HepG2 (cell line): ENCODE measurements around the gene ACOXL. TPM values are rescaled to one million over a fixed set of nuclear protein-coding genes. Genes with fewer than 3 reads are reported as not detected.
A peak's percentile ranks its signal among the peaks of the same experiment; 100 is the strongest.

Source experiments
- ATAC-seq: fragments of 200-7000 bp; cut with Tn5 transposase; 3 replicates; pipeline ENCODE4 v1.9.1; 2020; ENCODE audit warnings: mild to moderate bottlenecking, moderate library complexity
- BruUV-seq: library from RNA; stranded (reverse); fragments of 400-500 nt; replicated peaks from 2 replicates; lab custom pipeline; 2021; lab: Mats Ljungman, UMichigan
- CTCF ChIA-PET: fragments of 300-600 bp; formaldehyde crosslinking; extraction: SDS; loops from one replicate; lab custom pipeline; 2021; ENCODE audit warnings: low total read pairs, inconsistent platforms, low intra/inter-chr PET ratio; lab: Yijun Ruan, JAX
- POLR2A ChIA-PET: fragments of 350-600 bp; sonication (Branson Sonifier 250); formaldehyde crosslinking; loops from one replicate; lab custom pipeline; 2020; ENCODE audit warnings: antibody characterized with exemption, inconsistent platforms; lab: Yijun Ruan, JAX
- DNase-seq: peaks from one replicate; pipeline ENCODE4 v3.0.0-alpha.2; 2015; ENCODE audit warnings: low spot score
- FAIRE-seq: peaks from 3 replicates; lab custom pipeline; 2011; peaks lifted over from hg19 to GRCh38; lab: Jason Lieb, UNC
- H2AFZ ChIP-seq: one replicate; pipeline ENCODE4 v1.6.1; 2011; ENCODE audit warnings: low read length, inconsistent platforms
- H3K27ac ChIP-seq: fragments of 300-600 bp; 3 replicates; pipeline ENCODE4 v1.8.0; 2011; ENCODE audit warnings: mixed run types, mild to moderate bottlenecking, mixed read lengths, low read length, inconsistent platforms; ENCODE audit not compliant: insufficient read depth; ENCODE audit errors: extremely low read length
- H3K27me3 ChIP-seq, 2 experiments: fragments of 200-600 bp in 1 of 2; 2 replicates in 1 of 2; 3 replicates in 1 of 2; pipeline versions ENCODE4 v1.6.0 to v1.8.0; 2011; ENCODE audit warnings: low read length in 2 of 2, mild to moderate bottlenecking in 2 of 2, moderate library complexity in 2 of 2, inconsistent platforms in 1 of 2; ENCODE audit not compliant: insufficient read depth in 2 of 2, control insufficient read depth in 1 of 2
- H3K36me3 ChIP-seq, 2 experiments: fragments of 200-600 bp in 1 of 2; replicated peaks in 1 of 2; 2 replicates in 1 of 2; 3 replicates in 1 of 2; pipeline versions ENCODE4 v1.5.1 to v1.8.0; 2011; ENCODE audit warnings: low read length in 2 of 2, inconsistent platforms in 1 of 2; ENCODE audit not compliant: insufficient read depth in 2 of 2, control insufficient read depth in 1 of 2
- H3K4me1 ChIP-seq: 2 replicates; pipeline ENCODE4 v1.5.1; 2012; ENCODE audit warnings: low read length, inconsistent platforms; ENCODE audit not compliant: insufficient read depth
- H3K4me2 ChIP-seq: 2 replicates; pipeline ENCODE4 v1.6.0; 2011; ENCODE audit warnings: low read depth, low read length, inconsistent platforms
- H3K4me3 ChIP-seq, 3 experiments: fragments of 200-600 bp in 1 of 3; sonication (generic), shearing (Covaris generic) in 1 of 3; replicated peaks in 1 of 3; 2 replicates each; pipeline ENCODE4 v1.5.1; 2011 to 2016; ENCODE audit warnings: low read length in 3 of 3, inconsistent platforms in 2 of 3, low read depth in 2 of 3, mild to moderate bottlenecking in 2 of 3, control low read depth in 1 of 3, mixed read lengths in 1 of 3; ENCODE audit not compliant: insufficient read depth in 1 of 3
- H3K79me2 ChIP-seq: one replicate; pipeline ENCODE4 v1.6.1; 2011; ENCODE audit warnings: low read length, inconsistent platforms; ENCODE audit not compliant: insufficient read depth
- H3K9ac ChIP-seq: 2 replicates; pipeline ENCODE4 v1.6.0; 2011; ENCODE audit warnings: mild to moderate bottlenecking, low read depth, low read length, inconsistent platforms; ENCODE audit not compliant: insufficient read depth
- H3K9me3 ChIP-seq: 2 replicates; pipeline ENCODE4 v1.5.1; 2012; ENCODE audit warnings: mild to moderate bottlenecking, low read length
- H4K20me1 ChIP-seq: 2 replicates; pipeline ENCODE4 v1.6.0; 2011; ENCODE audit warnings: inconsistent platforms, mild to moderate bottlenecking, low read length, moderate library complexity; ENCODE audit not compliant: insufficient read depth
- FOXJ3 ChIP-seq: sonication (generic); formaldehyde crosslinking; IDR thresholded peaks from 2 replicates; pipeline ENCODE4 v1.4.0; 2020; ENCODE audit warnings: missing genetic modification reagents, mild to moderate bottlenecking, borderline replicate concordance
- FOXO1 ChIP-seq: sonication (generic); formaldehyde crosslinking; IDR thresholded peaks from 2 replicates; pipeline ENCODE4 v1.4.0; 2020; ENCODE audit warnings: missing genetic modification reagents
- HNRNPH1 ChIP-seq: fragments of 200-400 bp; formaldehyde crosslinking; optimal IDR thresholded peaks from 2 replicates; pipeline ENCODE3; 2017; ENCODE audit warnings: mild to moderate bottlenecking, low read depth, low read length
- KDM1A ChIP-seq: IDR thresholded peaks from 2 replicates; pipeline ENCODE4 v1.6.1; 2016; ENCODE audit warnings: missing compliant biosample characterization
- MAFK ChIP-seq, 2 experiments: IDR thresholded peaks in 1 of 2; conservative IDR thresholded peaks in 1 of 2; 2 replicates each; pipeline ENCODE4 v1.6.1; 2011; ENCODE audit warnings: improper control_type of control experiment in 2 of 2, low read length in 2 of 2
- TBX3 ChIP-seq: fragments of 450-650 bp; IDR thresholded peaks from 2 replicates; pipeline ENCODE4 v1.6.1; 2017; ENCODE audit warnings: antibody characterized with exemption, mild to moderate bottlenecking, inconsistent platforms, borderline replicate concordance
- ZNF562 ChIP-seq: sonication (generic); formaldehyde crosslinking; IDR thresholded peaks from 2 replicates; pipeline ENCODE4 v1.8.0; 2022; ENCODE audit warnings: missing genetic modification reagents, borderline replicate concordance
- ZNF629 ChIP-seq: sonication (generic); formaldehyde crosslinking; conservative IDR thresholded peaks from 2 replicates; pipeline ENCODE4 v1.5.0; 2020; ENCODE audit warnings: missing genetic modification reagents
- WGBS: methylation state at CpG from one replicate; pipeline ENCODE4 v1.1.6; 2017; ENCODE audit warnings: low lambda C conversion rate; 5-methylcytosine and 5-hydroxymethylcytosine counted together
- in situ Hi-C: cut with HindIII; loops from 2 replicates; pipeline ENCODE4 v1.10.0; 2017; ENCODE audit warnings: low pct_unique_long_range_greater_than_20kb; ENCODE audit not compliant: extremely low pct_ligation_motif_present
- intact Hi-C: fragments of 100-400 bp; cut with micrococcal nuclease; formaldehyde crosslinking; loops from one replicate; pipeline ENCODE4 v1.10.0; 2022; ENCODE audit not compliant: unreplicated experiment
- polyA plus RNA-seq, 8 experiments: library from polyadenylated mRNA; depleted of rRNA in 3 of 8; stranded (reverse) in 7 of 8; unstranded in 1 of 8; fragments of >200 nt; fragmentation: Illumina TruSeq in 4 of 8; extraction: Trizol in 4 of 8; gene quantifications; 2 replicates each; pipeline versions ENCODE4 v1.2.1 to v1.2.3, GENCODE V29; 2011 to 2016; ENCODE audit warnings: low read depth in 4 of 8, missing spikeins in 1 of 8, mixed read lengths in 1 of 8; ENCODE audit not compliant: insufficient read depth in 1 of 8
- total RNA-seq, 5 experiments: library from RNA; depleted of rRNA; stranded (reverse); fragments of >200 nt; fragmentation: Illumina TruSeq; extraction: Trizol; gene quantifications; 2 replicates each; pipeline ENCODE4 v1.2.3, GENCODE V29; 2016; ENCODE audit warnings: low read depth in 1 of 5
- TF ChIP-seq, protein P1 (sequence below): sonication (generic); formaldehyde crosslinking; IDR thresholded peaks from 2 replicates; pipeline ENCODE4 v1.4.0; 2020; ENCODE audit warnings: mild to moderate bottlenecking, missing genetic modification reagents
- TF ChIP-seq, protein P2 (sequence below): sonication (generic); formaldehyde crosslinking; IDR thresholded peaks from 2 replicates; pipeline ENCODE4 v1.8.0; 2022; ENCODE audit warnings: missing genetic modification reagents, mild to moderate bottlenecking, borderline replicate concordance

Gene ACOXL
- total and polyA plus RNA-seq, 2 of the 13 experiments (the other 11 are each of a cell fraction or from before 2014, with no cell fraction given), result not detected

DNA sequence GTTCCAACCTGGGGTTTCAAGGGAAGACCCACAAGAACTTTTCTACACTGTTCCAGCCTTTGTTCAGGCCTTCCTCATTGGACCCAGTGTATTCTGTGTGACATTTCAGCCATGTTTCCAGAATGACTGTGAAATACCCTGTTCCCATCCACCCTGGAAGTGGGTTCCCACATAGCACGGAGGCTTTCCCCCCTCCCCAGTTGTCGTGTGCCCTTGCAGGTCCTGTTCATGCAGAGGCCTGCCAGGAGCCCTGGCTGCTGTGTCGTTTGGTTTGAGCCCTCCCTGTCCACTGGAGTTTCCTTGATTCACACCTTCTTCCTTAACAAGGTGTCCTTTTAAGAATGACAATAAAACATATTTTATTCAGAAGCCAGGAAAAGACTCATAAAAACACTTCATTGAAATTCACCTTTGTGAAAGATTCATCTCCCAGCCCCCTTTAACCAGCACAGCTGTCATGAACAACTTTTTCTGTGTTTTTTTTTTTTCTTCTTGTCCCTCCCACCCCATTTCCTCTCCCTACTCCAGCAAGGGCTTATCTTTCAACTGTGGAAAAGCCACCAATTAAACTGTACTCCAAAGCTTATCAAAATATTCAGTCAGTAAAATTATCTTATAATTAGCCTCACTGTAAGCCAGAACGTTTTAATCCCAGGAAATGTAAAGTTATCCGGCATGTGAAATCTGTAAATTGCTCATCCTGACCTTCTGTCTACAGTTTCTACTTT is 106.4 kb downstream of the ACOXL start:
- no TSS peak for BruUV-seq
- POLR2A ChIA-PET, result no interaction called here
- H3K4me3 ChIP-seq, result no peak overlapping the region

GRCh38 chr2:110840508-110840907 is 108.1 kb downstream of the ACOXL start:
- in situ Hi-C loops (no loop called here), intact Hi-C loops (no loop called here)
- Histone ChIP-seq H3K4me2 (no peak overlapping the region), H3K9me3 (no peaks in the 10 kb centered on the region), H3K4me1 (no peaks in the 10 kb centered on the region), H3K27me3 (peaks cover 2 to 21% of the 10 kb centered on the region in 2 experiments; a peak in 3 of 5 replicates), H3K79me2 (no peaks in the 10 kb centered on the region), H3K36me3 (no peaks in the 10 kb centered on the region), H3K4me3 (no peak overlapping the region), H3K9ac (no peak overlapping the region), H3K27ac (no peak overlapping the region), H2AFZ (no peak overlapping the region), H4K20me1 (no peaks in the 10 kb centered on the region)
- no peak for ATAC-seq
- CTCF ChIA-PET, result no interaction called here
- BruUV-seq, result no TSS peak
- POLR2A ChIA-PET, result no interaction called here
- DNase-seq, result no peak
- WGBS, result 83% methylated on average over 2 of the region's 2 CpGs
- no peak for FAIRE-seq
- TF ChIP-seq KDM1A (CRISPR knock-in tag), result no peak
- no peak for TF ChIP-seq HNRNPH1
- peak; percentile 8 to 33; a peak in 1 of 4 replicates for TF ChIP-seq MAFK (conservative IDR thresholded peaks at IDR 0.05 in 1 of 2, IDR thresholded peaks at IDR 0.05 in 1 of 2; ENCODE audit: low read length in 2 of 2)
- TF ChIP-seq ZNF629 (CRISPR knock-in tag), result 0 out of 2 replicates have a peak, but pooled peaks have one; percentile 36

More for the DNA sequence above, 106.4 kb downstream of the ACOXL start:
- H4K20me1 ChIP-seq, result no peaks in the 10 kb centered on the region
- no peak for FAIRE-seq
- H2AFZ ChIP-seq, result no peak overlapping the region
- CTCF ChIA-PET, result no interaction called here
- WGBS, result 17% methylated on average over 5 of the region's 5 CpGs
- no peaks in the 10 kb centered on the region for H3K79me2 ChIP-seq
- in situ Hi-C loops, result no loop called here
- no peaks in the 10 kb centered on the region for H3K36me3 ChIP-seq
- no peaks in the 10 kb centered on the region for H3K4me1 ChIP-seq
- no peak overlapping the region for H3K4me2 ChIP-seq
- TF ChIP-seq, protein P1, sequence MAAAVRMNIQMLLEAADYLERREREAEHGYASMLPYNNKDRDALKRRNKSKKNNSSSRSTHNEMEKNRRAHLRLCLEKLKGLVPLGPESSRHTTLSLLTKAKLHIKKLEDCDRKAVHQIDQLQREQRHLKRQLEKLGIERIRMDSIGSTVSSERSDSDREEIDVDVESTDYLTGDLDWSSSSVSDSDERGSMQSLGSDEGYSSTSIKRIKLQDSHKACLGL (CRISPR knock-in tag), result no peak
- TF ChIP-seq, protein P2, sequence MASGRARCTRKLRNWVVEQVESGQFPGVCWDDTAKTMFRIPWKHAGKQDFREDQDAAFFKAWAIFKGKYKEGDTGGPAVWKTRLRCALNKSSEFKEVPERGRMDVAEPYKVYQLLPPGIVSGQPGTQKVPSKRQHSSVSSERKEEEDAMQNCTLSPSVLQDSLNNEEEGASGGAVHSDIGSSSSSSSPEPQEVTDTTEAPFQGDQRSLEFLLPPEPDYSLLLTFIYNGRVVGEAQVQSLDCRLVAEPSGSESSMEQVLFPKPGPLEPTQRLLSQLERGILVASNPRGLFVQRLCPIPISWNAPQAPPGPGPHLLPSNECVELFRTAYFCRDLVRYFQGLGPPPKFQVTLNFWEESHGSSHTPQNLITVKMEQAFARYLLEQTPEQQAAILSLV, result no peak
- no peak for TF ChIP-seq FOXO1 (CRISPR knock-in tag)
- TF ChIP-seq FOXJ3 (CRISPR knock-in tag), result no peak
- TF ChIP-seq TBX3, result no peak
- TF ChIP-seq ZNF562 (CRISPR knock-in tag), result no peak
- no peak overlapping the region for H3K27ac ChIP-seq
- no peaks in the 10 kb centered on the region for H3K9me3 ChIP-seq
- H3K27me3 ChIP-seq, result peaks cover under 1 to 32% of the 10 kb centered on the region in 2 experiments; a peak in 4 of 5 replicates
- H3K9ac ChIP-seq, result no peak overlapping the region
- ATAC-seq, result no peak
- intact Hi-C loops, result no loop called here
- DNase-seq, result no peak
